ENCODE data around the gene RBM14.
A peak's percentile ranks its signal among the peaks of the same experiment; 100 is the strongest.
"Not testable (repeated sequence)": the region's sequence is repeated elsewhere in the genome, so short reads cannot be mapped to it uniquely, and the experiment has no call there.

RBM14 gene

GRCh38 chr11:66600219-66600618, 16.2 kb upstream of the RBM14 start:
- no peak for DNase-seq

- DNase-seq = no peak
These were observed 15.7 kb upstream of the RBM14 start for GRCh38 chr11:66600631-66601233.

- no peak for DNase-seq
These were observed 13.4 kb upstream of the RBM14 start for GRCh38 chr11:66603072-66603471.

- no peak for DNase-seq
These were observed 12.3 kb upstream of the RBM14 start for GRCh38 chr11:66604155-66604554.

- not testable (repeated sequence) for DNase-seq
These were observed 9.8 kb upstream of the RBM14 start for GRCh38 chr11:66606608-66607007.

- no peak for DNase-seq
These were observed 9.2 kb upstream of the RBM14 start for GRCh38 chr11:66607126-66607834.

- no peak for DNase-seq
These were observed 6.5 kb upstream of the RBM14 start for GRCh38 chr11:66609721-66610617.

- no peak for DNase-seq
These were observed 4.0 kb upstream of the RBM14 start for GRCh38 chr11:66612458-66612857.

GRCh38 chr11:66614073-66614472, 2.4 kb upstream of the RBM14 start:
- no peak for DNase-seq

- DNase-seq = no peak
These were observed 865 bp downstream of the RBM14 start for GRCh38 chr11:66617155-66617834.

- peak in 3 of 5 donors; percentile 25 to 54 (median 43) for DNase-seq
These were observed 2.7 kb downstream of the RBM14 start for GRCh38 chr11:66619080-66619554.

- no peak for DNase-seq
These were observed 8.0 kb downstream of the RBM14 start for GRCh38 chr11:66624450-66624849.

GRCh38 chr11:66625041-66625751, 8.8 kb downstream of the RBM14 start:
- no peak for DNase-seq

- DNase-seq = no peak
These were observed 9.3 kb downstream of the RBM14 start for GRCh38 chr11:66625752-66626149.

GRCh38 chr11:66626382-66626781, 10.0 kb downstream of the RBM14 start:
- DNase-seq = no peak

- DNase-seq = no peak
These were observed 10.5 kb downstream of the RBM14 start for GRCh38 chr11:66626926-66627325.

- DNase-seq = no peak
These were observed 11.7 kb downstream of the RBM14 start for GRCh38 chr11:66628061-66628603.

GRCh38 chr11:66629356-66629755, 12.9 kb downstream of the RBM14 start:
- DNase-seq = no peak

- DNase-seq = no peak
These were observed 15.5 kb downstream of the RBM14 start for GRCh38 chr11:66631883-66632282.

- no peak for DNase-seq
These were observed 16.5 kb downstream of the RBM14 start for GRCh38 chr11:66632952-66633351.

GRCh38 chr11:66636411-66636810, 20.0 kb downstream of the RBM14 start:
- no peak for DNase-seq
